ENCODE data around the gene UBE2U. TPM values are rescaled to one million over a fixed set of nuclear protein-coding genes. Genes with fewer than 3 reads are reported as not detected.

Gene UBE2U
- total RNA-seq, 1 experiment from 2014 or later: not detected

GRCh38 chr1:64268653-64269557 lies 65.5 kb downstream of the UBE2U start:
- intact Hi-C loops (cut with micrococcal nuclease): loop anchor here (1.0 to 5.0 kb wide), 4 partner anchors 218 to 1418 kb away; no protein-coding TSS in a partner anchor
- no peaks in the 10 kb centered on the region for H3K79me2 ChIP-seq (ENCODE audit: insufficient read depth, low read length)
- POLR2A ChIA-PET: no interaction called here
- H2AFZ ChIP-seq (ENCODE audit: low read depth, low read length, poor library complexity, severe bottlenecking): peak overlapping the region; percentile 98
- no peaks in the 10 kb centered on the region for H3K36me3 ChIP-seq (ENCODE audit: control insufficient read depth in 1 of 2, insufficient read depth in 2 of 2, low read length in 2 of 2)
- no peaks in the 10 kb centered on the region for H3K27me3 ChIP-seq (ENCODE audit: insufficient read depth, low read length)
- no peak overlapping the region for H3K4me3 ChIP-seq (replicated peaks in 1 of 2; ENCODE audit: low read depth in 1 of 2, low read length in 2 of 2)
- peak; percentile 80 for DNase-seq (ENCODE audit: low read depth, low spot score)
- CTCF ChIA-PET: interaction anchor here (1.1 to 3.0 kb wide), 5 partner anchors 395 to 1151 kb away, joined by 3 to 6 read pairs (median 3); partner anchors contain the start of genes LEPR and LEPROT
- no peak overlapping the region for H3K27ac ChIP-seq (ENCODE audit: low read depth, low read length)
- H3K9ac ChIP-seq (ENCODE audit: low read length): no peak overlapping the region
- peak overlapping the region; percentile 6; the same call in 1 of the 2 replicates for H3K4me2 ChIP-seq (ENCODE audit: low read length)
- no peaks in the 10 kb centered on the region for H3K9me3 ChIP-seq (ENCODE audit: control insufficient read depth in 1 of 2, insufficient read depth in 1 of 2, low read depth in 1 of 2, low read length in 2 of 2)
- RAD21 ChIA-PET (ENCODE audit: low non-redundant PET in 1 of 2, low total read pairs in 2 of 2, uncharacterized antibody in 2 of 2, unreplicated experiment in 2 of 2): interaction anchor here (0.6 to 0.7 kb wide), 3 partner anchors 210 to 866 kb away, joined by 3 to 4 read pairs (median 3); no protein-coding TSS in a partner anchor
- no TSS peak for BruUV-seq (replicated peaks)
- no peaks in the 10 kb centered on the region for H4K20me1 ChIP-seq (ENCODE audit: insufficient read depth)
- no peaks in the 10 kb centered on the region for H3K9me2 ChIP-seq (ENCODE audit: insufficient read depth)
- peak; percentile 87 for ATAC-seq
- H3K4me1 ChIP-seq (ENCODE audit: control insufficient read depth in 1 of 2, insufficient read depth in 2 of 2, low read length in 2 of 2): peaks cover 0 to 2% of the 10 kb centered on the region in 2 experiments; a peak in 2 of 4 replicates
- no peak for TF ChIP-seq EZH2phosphoT487 (IDR thresholded peaks at IDR 0.05; ENCODE audit: borderline replicate concordance)
- TF ChIP-seq CEBPB (IDR thresholded peaks at IDR 0.05; ENCODE audit: low read depth): no peak
- no peak for TF ChIP-seq EGR1 (IDR thresholded peaks at IDR 0.05; ENCODE audit: low read depth)
- peak; percentile 16 for TF ChIP-seq YY1 (IDR thresholded peaks at IDR 0.05; ENCODE audit: extremely low read depth, insufficient replicate concordance, low read depth, low read length)
- peak; percentile 94 for TF ChIP-seq RAD21 (IDR thresholded peaks at IDR 0.05; ENCODE audit: low read depth)
- no peak for TF ChIP-seq TCF7L2 (IDR thresholded peaks at IDR 0.05; ENCODE audit: borderline replicate concordance, extremely low read depth, insufficient read depth, insufficient read length)
- no peak for TF ChIP-seq JUND (IDR thresholded peaks at IDR 0.05)
- no peak for TF ChIP-seq ZFX (IDR thresholded peaks at IDR 0.05)
- no peak for TF ChIP-seq MAX (IDR thresholded peaks at IDR 0.05)
- TF ChIP-seq SP1 (IDR thresholded peaks at IDR 0.05; ENCODE audit: low read depth): no peak
- no peak for TF ChIP-seq POLR2AphosphoS5 (IDR thresholded peaks at IDR 0.05; ENCODE audit: low read depth, low read length)
- TF ChIP-seq, protein P1, sequence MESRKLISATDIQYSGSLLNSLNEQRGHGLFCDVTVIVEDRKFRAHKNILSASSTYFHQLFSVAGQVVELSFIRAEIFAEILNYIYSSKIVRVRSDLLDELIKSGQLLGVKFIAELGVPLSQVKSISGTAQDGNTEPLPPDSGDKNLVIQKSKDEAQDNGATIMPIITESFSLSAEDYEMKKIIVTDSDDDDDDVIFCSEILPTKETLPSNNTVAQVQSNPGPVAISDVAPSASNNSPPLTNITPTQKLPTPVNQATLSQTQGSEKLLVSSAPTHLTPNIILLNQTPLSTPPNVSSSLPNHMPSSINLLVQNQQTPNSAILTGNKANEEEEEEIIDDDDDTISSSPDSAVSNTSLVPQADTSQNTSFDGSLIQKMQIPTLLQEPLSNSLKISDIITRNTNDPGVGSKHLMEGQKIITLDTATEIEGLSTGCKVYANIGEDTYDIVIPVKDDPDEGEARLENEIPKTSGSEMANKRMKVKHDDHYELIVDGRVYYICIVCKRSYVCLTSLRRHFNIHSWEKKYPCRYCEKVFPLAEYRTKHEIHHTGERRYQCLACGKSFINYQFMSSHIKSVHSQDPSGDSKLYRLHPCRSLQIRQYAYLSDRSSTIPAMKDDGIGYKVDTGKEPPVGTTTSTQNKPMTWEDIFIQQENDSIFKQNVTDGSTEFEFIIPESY (IDR thresholded peaks at IDR 0.05; ENCODE audit: extremely low read depth, insufficient replicate concordance, low read length): no peak
- no peak for TF ChIP-seq FOSL1 (IDR thresholded peaks at IDR 0.05; ENCODE audit: low read depth)
- no peak for TF ChIP-seq SIN3A (IDR thresholded peaks at IDR 0.05; ENCODE audit: low read depth)
- TF ChIP-seq POLR2A (IDR thresholded peaks at IDR 0.05; ENCODE audit: borderline replicate concordance, extremely low read depth, insufficient read depth, insufficient read length): no peak
- no peak for TF ChIP-seq ATF3 (IDR thresholded peaks at IDR 0.05)
- no peak for TF ChIP-seq ZNF274 (IDR thresholded peaks at IDR 0.05; ENCODE audit: low read depth, low read length)
- no peak for TF ChIP-seq SRF (IDR thresholded peaks at IDR 0.05; ENCODE audit: low read depth)
- TF ChIP-seq CBX3 (IDR thresholded peaks at IDR 0.05; ENCODE audit: low read depth): no peak
- TF ChIP-seq ELF1 (IDR thresholded peaks at IDR 0.05; ENCODE audit: borderline replicate concordance, low read depth): no peak
- TF ChIP-seq CTCF (IDR thresholded peaks at IDR 0.05 in 2 of 3, conservative IDR thresholded peaks at IDR 0.05 in 1 of 3; ENCODE audit: borderline replicate concordance in 1 of 3, insufficient read depth in 1 of 3, low read depth in 2 of 3, low read length in 2 of 3): peak; percentile 54 to 80 (median 63)
